Fibroblast of mammary gland (primary cell): Measurements from ENCODE around the gene TBL1X.
"Not testable (repeated sequence)": the region's sequence is repeated elsewhere in the genome, so short reads cannot be mapped to it uniquely, and the experiment has no call there.

ENCODE experiments used
- DNase-seq: peaks from one replicate; pipeline ENCODE4 v3.0.0-alpha.2; 2010; ENCODE audit warnings: low read depth
- H3K4me3 ChIP-seq: 2 replicates; pipeline ENCODE4 v1.5.1; 2011; ENCODE audit warnings: low read depth, mild to moderate bottlenecking, low read length, moderate library complexity; ENCODE audit not compliant: control insufficient read depth
- TF ChIP-seq, protein P1 (sequence below): conservative IDR thresholded peaks from 2 replicates; pipeline ENCODE4 v1.5.1; 2011; ENCODE audit warnings: low read depth, low read length, inconsistent platforms; ENCODE audit not compliant: control insufficient read depth, insufficient read depth

TBL1X gene

DNA sequence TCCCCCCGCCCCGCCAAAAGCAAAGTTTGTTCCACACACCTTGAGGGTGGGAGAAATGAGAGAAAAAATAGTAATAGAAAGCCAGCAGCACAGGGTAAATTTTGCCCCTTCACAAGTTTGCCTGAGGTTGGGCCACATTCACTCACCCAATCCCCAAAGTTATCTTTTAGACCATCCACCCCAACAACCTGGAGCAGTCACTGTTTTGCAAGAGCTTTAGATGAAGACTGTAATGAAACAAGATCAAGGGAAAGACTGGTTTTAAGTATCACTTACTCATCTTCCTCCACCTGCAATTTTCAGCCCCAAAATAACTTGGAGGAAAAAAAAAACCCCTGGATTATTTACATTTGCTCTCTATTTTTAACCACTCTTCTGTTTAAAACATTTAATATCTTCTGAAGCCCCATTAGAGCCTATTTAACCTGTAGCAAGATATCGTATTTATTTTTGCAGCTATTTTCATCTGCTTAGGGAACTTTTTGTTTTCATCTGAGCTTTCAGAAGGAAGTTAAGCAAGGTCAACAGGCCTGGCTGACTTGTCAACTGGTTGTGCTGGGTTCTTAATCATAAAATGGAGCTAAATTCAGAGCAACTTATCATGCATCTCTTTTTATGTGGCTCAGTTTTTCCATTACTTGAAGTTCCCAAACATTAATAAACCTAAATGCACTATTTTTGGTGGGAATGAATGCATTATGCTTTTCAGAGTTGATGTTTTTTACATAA is 24.6 kb upstream of the TBL1X start:
- H3K4me3 ChIP-seq = no peak overlapping the region
- TF ChIP-seq, protein P1, sequence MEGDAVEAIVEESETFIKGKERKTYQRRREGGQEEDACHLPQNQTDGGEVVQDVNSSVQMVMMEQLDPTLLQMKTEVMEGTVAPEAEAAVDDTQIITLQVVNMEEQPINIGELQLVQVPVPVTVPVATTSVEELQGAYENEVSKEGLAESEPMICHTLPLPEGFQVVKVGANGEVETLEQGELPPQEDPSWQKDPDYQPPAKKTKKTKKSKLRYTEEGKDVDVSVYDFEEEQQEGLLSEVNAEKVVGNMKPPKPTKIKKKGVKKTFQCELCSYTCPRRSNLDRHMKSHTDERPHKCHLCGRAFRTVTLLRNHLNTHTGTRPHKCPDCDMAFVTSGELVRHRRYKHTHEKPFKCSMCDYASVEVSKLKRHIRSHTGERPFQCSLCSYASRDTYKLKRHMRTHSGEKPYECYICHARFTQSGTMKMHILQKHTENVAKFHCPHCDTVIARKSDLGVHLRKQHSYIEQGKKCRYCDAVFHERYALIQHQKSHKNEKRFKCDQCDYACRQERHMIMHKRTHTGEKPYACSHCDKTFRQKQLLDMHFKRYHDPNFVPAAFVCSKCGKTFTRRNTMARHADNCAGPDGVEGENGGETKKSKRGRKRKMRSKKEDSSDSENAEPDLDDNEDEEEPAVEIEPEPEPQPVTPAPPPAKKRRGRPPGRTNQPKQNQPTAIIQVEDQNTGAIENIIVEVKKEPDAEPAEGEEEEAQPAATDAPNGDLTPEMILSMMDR = no peak
- no peak for DNase-seq

DNA sequence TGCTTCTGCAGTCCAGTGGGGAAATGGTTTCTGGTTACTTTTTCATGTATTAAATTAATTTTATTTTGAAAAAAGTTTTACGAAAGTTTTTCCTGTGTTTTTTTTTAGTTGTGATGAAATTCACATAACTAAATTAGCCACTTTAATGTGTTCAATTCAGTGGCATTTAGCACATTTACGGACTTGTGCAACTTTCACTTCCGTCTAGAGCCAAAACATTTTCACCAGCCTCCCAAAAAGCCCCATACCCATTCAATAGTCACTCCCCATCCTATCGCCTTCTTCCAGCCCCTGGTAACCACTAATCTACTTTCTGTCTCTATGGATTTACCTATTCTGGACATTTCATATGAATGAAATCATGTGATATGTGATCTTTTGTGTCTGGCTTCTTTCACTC is 22.8 kb upstream of the TBL1X start:
- DNase-seq = no peak
- TF ChIP-seq, protein P1 = no peak
- no peak overlapping the region for H3K4me3 ChIP-seq

DNA sequence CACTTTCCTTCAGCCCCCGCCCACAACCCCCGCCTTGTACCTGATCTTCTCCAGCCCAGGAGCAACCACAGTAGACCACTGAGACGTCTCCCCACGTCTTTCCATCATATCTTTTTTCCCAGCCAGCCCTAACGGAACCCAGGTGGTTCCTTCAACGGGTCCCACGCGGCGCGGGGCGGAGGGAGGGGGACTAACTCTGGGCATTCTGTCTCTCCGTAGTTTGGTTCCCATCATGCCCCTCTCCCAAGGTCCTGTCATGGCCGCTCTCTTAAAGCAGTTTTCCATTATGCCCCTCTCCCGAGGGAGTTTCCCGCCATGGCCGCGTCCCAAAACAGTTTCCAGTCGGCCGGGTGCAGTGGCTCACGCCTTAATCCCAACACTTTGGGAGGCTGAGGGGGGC is 21.5 kb upstream of the TBL1X start:
- H3K4me3 ChIP-seq = no peak overlapping the region
- no peak for DNase-seq
- TF ChIP-seq, protein P1 = no peak

DNA sequence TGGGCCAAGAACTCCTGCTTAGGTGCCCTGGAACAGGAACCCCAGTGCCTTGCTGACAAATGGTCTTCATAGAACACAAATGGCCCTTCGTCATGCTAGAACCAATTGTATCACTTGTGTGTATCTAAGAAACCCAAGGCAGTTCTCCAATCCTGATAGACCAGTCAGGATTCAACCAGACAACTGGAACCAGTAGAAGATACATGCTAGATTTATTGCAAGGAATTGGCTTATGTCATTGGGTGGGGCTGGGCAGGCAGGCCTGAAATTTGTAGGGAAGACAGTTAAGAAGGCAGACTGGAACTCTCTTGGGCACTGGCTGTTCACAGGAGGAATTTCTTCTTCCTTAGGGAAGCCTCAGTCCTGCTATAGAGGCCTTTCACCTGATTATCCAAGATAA is 17.0 kb upstream of the TBL1X start:
- no peak overlapping the region for H3K4me3 ChIP-seq
- DNase-seq = no peak
- TF ChIP-seq, protein P1 = no peak

DNA sequence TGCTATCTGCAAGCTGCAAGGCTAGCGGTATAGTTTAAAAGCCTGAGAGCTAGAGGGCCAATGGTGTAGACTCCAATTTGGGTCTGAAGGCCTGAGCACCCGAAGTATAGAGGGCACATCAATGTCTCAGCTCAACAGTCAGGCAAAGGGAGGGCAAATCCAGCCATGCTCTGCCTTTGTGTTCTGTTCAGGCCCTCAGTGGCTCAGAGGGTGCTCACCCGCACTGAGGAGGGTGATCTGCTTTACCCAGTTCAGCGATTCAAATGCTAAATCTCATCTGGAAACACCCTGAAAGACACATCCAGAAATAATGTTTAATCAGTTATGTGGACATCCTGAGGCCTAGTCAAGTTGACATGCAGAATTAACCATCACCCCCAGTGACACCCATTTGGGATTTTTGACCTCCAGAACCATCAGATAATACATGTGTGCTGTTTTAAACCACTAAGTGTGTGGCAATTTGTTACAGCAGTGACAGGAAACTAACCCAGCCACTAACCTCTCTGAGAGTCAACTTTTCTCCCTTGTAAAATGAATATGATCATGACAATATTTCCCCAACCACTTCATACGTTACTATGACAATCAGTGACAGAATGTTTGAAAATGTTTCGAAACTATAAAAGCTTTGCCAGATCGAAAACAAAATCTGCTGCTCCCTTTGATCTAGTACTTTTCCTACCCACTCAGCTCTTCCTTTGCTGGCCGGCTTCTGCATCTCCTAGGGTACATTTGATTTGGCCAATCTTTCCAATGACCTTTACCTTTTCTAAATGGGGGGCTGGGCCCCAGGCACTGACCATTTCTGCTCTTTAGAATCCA is 8.4 kb upstream of the TBL1X start:
- DNase-seq = no peak
- no peak overlapping the region for H3K4me3 ChIP-seq
- TF ChIP-seq, protein P1 = no peak

DNA sequence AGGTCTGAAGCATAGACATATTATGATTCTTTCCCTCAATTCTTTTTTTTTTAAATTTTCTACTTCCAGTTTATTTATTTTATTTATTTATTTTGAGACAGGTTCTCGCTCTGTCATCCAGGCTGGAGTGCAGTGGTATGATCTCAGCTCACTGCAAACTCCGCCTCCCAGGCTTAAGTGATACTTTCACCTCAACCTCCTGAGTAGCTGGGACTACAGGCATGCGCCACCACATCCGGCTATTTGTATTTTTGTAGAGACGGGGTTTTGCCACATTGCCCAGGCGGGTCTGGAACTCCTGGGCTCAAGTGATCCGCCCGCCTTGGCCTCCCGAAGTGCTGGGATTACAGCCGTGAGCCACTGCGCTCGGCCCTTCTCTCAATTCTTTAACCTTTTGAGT is 6.8 kb upstream of the TBL1X start:
- not testable (repeated sequence) for DNase-seq, H3K4me3 ChIP-seq

DNA sequence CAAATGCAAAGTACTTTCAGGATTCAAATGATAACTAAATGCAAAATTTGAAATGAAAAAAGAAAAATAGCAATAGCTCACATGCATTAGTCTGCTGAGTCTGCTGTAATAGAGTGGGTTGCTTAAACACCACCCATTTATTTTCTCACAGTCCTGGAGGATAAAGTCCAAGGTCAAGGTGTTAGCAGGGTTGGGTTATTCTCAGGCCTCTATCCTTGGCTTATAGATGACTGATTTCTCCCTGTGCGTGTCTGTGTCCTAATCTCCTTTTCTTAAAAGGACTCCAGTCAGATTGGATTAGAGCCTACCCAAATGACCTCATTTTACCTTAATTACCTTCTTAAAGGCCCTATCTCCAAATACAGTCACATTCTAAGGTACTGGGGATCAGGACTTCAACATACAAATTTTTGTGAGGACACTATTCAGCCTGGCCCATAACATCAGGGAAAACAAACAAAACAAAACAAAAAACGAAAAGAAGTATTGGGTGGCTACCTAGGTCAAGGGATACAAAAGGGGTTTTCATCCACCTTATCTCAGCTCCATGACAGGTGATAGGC is 6.3 kb upstream of the TBL1X start:
- TF ChIP-seq, protein P1 = no peak
- DNase-seq = no peak
- H3K4me3 ChIP-seq = no peak overlapping the region
